HG03460 (cell line): ENCODE results near the gene TAS2R41.

Experiments used
- ATAC-seq: cut with Tn5 transposase; IDR thresholded peaks from one replicate; pipeline ENCODE4 v1.9.1; 2021; ENCODE audit not compliant: unreplicated experiment

Gene TAS2R41

DNA sequence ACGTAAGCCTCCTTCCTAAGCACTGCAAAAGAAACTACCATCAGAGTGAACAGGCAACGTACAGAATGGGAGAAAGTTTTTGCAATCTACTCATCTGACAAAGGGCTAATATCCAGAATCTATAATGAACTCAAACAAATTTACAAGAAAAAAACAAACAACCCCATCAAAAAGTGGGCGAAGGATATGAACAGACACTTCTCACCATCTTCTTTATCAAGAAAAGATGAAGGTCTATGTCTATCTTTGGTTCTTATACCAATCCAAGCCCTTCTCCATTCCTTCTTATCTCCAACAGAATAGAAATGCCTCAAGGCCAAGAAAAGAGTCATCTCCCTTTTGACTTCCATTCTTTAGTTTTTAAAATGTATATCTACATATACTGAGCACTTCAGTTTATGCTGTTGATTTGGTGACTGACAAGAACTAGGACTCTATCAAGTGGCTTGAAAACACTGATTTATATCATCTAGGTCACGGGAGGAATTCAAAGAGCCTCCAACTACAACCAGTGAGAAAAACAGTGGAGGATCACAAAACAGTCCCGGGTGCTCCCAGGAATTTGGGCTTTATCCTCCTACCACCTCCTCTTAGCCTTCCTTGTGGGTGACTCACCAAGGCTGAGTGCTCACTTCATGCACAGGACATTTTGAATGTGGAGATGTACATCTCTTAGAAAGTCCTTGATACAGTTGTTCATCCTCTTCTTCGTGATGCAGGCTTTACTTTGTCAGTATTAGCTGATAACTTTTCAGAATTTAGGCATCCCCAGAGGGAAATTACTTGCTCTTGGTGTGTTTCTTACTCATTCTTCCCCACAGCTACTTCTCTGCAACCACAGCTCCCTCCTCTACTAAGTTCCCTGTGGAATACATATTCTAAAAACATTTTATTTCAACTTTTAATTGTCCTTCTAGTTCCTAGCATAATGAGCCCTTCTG is 15.4 kb downstream of the TAS2R41 start:
- no peak for ATAC-seq

DNA sequence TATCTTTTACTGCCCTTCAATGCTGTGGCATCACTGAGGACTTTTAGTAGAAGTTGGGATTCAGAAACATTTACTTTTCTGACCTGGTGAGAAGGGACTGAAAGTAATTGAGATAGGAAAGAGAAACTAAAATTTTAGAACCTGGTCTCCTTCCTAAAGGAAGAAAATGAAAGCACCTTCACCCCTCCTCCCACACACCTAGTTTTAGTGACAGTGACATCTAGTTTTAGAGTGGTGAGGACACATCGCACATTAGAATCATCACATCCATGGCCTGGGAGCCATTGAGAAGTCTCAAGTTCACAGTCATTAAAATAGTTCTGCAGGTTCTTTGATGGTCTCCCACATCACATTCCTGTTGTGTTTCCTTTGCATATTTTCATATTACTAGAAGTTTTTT is 16.1 kb downstream of the TAS2R41 start:
- no peak for ATAC-seq

DNA sequence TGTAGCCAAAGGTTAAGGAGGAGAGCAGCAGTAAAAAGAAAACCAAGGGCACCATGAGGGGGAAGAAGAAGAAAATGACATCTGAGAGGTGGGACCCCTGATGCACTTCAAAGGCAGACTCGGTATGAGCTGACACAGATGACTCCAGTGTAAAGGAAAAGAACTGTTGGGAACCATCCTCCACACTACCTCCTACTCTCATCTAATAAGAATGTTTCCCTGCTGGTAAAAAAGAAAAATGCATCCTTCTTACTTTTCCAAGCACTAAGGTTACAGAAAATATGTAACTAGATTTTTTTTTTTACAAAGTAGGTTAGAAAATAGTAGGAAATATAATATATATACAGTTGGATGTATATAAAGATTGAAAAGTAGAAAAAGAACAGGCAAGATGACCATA is 16.9 kb downstream of the TAS2R41 start:
- no peak for ATAC-seq

DNA sequence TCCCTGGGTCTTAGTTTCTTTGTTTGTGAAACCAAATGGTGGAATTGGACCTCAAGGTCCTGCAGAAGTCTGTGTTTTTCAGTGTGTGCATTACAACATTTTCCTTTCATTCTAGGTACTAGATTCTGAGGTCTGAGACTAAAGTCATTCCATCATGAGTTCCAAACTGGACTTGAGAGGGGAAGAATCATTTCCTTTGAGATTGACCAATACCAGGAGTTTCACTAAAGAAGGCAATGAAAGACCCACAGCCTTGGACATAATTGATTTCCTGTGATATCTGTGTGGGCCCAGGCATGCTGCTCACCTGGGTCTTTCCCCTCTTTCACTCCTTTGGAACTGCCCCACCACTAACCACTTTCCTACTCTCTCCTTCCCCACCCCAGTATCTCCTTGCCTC is 18.2 kb downstream of the TAS2R41 start:
- ATAC-seq: no peak

DNA sequence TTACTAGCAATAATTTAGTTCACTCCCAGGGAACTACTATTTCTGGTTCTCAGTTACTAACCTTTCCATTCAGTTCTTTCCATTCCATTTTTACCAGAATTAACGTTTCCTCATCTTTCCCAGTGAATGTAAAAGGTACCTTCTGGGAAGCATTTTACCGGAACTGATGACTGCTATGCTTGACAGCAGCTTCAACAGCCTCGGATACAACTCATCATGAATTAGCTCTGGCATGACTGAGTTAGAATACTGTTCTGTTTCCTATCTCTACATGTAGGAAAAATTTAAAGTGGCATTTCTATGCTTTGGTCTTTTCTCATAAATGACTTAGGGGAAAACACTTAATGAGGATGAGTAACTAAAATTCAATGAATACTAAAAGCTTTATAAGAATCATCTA is 18.6 kb downstream of the TAS2R41 start:
- ATAC-seq: no peak

DNA sequence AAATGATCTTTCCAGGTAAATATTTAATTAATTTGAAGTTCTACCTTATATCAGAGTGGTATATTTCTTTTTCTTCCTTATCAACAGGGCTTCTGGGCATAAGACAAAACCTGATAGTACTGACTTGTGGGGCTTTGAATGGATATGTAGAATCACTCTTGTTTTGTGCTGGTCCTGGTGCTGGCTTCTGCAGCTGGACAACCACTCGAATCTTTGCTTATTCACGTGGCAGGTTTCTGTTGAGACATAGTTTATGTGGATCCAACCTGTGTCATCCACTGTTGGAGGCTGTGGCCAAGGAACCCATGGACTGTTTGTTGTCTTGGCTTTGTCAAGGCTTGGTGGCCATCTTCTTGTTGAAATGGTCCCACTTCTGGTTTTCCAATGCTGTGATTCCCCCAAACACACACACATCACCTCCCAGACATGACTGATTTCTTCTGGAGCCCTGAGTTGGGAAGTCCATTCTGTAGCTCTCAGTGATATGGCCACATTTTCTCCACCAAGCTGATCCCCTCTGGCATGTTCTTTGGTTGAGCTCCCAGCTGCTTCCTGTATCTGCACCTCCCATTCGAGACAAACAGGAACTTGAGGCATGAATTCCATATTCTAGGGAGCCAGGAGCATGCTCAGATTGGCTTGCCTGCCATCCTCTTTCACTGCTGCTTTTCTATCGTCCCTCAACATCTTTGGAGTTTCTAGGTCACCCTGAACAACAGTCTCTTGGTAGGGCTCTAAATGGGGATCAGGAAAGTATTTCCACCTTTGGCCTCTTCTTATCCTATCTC is 19.5 kb downstream of the TAS2R41 start:
- ATAC-seq: no peak

DNA sequence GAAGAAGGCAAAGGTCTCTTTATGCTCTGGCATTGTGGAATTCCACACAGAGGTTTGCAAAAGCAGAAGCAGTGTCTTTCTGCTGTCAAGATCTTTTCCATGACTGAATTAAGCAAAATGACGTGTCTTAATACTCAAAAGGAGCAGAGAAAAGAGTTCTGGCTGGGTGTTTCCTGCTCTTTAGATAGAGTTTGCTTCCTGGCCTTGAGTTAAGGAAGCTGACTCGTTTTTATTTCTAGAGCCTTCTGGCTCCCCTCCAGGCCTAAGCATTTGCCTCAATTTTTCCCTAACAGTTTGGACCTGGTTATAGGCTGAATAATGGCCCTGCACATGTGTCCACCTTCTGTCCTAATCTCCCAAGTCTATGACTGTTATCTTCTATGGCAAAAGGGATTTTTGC is 21.6 kb downstream of the TAS2R41 start:
- no peak for ATAC-seq

DNA sequence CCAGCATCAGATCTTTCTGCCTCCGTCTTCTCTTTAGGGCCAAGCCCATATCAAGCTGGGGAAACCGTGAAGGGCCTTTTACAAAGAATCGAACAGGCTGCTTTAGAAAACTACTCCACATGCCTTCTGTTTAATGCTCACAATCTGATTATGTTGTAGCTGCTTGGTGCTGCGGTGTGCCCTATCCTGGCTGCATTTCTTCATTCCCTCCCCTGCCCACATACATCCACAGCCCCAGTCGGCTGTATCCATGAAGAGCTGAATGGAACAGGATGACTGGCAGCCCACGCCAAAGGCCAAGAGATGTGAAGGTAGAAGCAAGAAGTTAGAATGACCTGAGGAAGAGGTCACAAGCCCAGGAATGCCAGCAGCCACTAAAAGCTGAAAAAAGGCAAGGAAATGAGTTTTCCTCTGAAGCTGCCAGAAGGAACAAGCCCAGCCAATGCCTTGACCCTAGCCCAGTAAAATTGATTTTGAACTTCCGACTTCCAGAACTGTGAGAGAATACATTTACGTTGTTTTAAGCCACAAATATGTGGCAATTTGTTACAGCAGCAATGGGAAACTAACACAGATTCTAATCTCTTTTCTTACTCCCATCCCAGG is 22.2 kb downstream of the TAS2R41 start:
- no peak for ATAC-seq

DNA sequence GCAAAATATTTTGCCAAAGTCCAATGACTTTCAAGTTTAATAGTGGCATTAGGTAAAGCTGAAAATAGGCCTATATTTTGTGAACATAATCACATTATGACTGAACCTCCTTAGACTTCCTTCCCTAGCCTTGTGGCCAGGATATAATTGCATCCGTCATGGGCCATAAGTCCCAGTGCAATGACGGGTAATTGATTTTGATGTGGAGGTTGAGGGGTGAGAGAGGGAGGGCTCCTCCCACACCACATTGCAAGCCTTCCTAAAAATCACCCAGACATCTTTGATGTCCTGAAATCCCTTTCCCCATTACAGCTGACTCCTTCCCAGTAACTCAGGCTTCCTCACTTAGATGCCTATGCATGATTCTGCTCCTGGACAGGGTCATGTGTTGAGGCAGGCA is 25.6 kb downstream of the TAS2R41 start:
- ATAC-seq: no peak

DNA sequence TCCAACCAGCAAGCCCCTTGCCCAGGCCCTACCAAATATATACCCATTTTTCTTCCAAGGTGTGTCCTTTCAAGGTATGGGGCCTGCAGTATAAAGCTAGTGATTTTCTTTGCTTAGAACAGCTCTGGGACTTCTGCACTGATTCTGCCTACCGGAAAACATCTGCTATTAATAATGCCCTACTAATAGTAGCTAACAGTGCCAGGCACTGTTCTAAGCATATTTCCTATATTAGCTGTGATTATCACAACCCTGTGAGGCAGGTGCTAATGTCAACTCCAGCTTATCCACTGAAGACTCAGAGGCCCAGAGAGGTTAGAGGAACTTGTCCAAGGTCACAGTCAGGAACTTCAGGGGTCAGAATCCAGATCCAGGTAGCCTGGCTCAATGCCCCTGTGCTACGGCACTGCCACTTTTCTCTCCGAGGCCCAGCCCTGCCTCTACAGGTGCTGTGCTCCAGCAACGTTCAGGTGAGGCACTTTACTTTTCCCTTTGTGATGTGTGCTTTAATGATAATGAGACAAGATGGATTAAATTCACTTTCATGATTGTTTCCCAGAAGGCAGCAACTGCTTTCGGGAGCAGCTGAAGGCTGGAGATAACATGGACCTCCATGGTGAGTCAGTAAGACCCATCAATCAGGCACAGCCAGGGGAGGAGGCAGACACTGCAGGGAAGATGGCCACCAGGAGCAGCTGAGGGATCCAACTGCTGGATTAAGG is 26.7 kb downstream of the TAS2R41 start:
- ATAC-seq: no peak

DNA sequence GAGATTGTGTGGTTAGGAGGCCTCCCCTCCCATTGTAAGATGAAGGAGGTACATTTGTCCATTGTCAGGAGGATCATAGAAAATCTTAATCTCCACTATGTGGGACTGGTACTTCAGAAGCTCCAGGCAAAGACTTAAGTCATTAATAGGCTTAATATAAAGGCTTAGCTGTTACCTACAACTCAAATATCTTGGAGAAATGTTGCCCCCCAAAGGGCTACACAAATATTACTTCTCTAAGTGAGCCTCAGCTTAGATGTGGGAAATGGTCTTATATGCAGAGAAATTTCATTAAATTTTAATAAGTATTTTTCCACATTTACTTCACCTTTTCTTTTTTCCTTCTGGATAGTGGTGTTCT is 27.2 kb downstream of the TAS2R41 start:
- ATAC-seq: no peak

DNA sequence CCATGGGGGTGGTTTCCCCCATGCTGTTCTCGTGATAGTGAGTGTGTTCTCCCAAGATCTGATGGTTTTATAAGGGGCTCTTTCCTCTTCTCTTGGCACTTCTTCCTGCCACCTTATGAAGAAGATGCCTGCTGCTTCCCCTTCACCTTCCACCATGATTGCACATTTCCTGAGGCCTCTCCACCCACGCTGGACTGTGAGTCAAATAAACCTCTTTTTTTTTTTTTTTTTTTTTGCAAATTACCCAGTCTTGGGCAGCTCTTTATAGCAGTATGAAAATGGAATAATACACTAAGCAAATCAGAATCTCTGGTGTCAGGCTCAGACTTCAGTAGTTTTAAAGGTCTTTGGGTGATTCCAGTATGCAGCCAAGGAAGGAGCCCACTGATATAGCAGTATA is 28.2 kb downstream of the TAS2R41 start:
- no peak for ATAC-seq

DNA sequence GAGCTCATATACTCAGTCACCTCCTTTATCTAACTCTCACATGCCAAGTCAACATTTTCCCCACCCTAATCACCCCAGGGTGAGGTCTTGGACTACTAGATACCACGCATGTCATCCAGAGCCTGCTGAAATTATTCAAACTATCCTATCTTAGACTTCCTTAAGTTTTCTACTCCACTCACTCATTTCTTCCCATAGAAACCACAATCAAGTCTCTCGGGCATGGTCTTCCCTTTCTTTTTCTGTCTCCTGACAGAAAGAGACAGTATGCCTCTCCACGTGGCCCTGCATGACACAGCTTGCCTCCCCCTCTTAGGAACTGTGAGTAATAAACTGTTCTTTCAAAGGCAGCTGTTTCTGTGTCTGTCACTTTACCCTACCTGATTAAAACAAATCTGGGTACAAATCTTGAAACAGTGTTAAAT is 29.4 kb downstream of the TAS2R41 start:
- ATAC-seq: no peak

DNA sequence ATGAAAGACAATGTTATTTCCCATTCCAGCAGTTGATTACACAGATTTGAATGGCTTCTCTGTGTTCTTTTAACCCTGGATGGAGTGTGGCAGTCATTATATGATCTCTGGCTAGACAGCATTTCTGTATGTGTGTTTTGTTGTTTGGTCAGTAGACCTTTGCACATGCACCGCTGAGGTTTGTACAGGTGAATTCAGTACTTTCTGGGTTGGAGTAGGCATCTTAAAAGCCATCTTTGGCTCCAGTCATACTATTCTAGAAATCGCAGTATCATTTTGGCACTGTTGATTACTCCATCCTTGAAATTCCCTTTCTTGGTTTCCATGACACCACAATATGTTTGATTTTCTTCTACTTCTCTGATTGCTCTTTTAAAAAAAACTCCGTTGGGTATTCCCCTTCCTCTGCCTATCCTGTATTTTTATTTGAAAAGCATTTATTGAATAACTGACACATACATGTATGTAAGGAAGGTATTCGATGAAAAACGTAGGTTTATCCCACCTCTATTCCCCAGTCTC is 29.9 kb downstream of the TAS2R41 start:
- no peak for ATAC-seq

DNA sequence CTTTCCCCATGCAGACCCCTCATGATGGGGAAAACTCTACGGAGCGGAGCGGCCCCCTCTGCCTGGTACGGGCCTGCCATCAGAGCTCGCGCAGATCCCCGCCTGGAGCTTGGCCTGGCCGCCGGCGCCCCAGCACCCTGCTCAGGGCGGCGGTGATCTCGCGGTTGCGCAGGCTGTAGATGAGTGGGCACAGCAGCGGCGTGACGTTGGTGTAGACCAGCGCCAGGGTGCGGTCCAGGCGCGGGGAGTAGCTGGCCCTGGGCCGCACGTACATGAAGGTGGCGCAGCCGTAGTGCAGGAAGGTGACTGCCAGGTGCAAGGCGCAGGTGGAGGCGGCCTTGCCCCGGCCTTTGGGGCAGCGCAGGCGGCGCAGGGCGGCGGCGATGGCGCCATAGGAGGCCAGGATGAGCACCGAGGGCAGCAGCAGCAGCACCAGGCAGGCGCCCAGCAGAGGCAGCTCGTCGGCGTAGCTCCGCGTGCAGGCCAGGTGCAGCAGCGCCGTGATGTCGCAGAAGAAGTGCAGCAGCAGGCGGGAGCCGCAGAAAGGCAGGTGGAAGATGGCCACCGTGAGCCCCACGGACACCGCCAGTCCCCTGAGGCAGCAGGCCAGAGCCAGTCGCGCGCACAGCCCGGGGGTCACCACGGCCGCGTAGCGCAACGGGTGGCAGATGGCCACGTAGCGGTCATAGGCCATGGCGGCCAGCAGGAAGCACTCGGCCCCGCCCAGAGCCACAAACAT is 33.4 kb downstream of the TAS2R41 start:
- ATAC-seq: no peak

DNA sequence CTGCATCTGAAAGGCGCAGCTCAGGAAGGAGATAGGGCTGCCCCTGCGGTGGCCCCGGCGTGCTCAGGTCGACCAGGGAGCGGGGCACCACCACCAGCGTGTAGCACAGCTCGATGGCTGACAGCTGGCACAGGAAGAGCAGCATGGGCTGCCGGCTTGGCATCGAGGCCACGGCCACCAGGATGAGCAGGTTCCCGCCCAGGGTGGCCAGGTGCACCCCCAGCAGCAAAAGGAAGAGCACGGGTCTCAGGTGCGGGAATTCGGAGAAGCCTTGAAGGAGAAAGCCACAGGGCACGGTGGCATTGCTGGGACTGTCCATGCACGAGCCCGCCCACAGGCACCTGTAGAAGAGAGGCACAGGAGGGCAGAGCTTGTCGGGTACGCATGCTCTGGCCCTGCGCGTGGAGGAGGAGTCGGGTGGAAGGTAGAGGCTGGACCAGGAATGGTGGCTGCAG is 33.9 kb downstream of the TAS2R41 start:
- ATAC-seq: no peak

DNA sequence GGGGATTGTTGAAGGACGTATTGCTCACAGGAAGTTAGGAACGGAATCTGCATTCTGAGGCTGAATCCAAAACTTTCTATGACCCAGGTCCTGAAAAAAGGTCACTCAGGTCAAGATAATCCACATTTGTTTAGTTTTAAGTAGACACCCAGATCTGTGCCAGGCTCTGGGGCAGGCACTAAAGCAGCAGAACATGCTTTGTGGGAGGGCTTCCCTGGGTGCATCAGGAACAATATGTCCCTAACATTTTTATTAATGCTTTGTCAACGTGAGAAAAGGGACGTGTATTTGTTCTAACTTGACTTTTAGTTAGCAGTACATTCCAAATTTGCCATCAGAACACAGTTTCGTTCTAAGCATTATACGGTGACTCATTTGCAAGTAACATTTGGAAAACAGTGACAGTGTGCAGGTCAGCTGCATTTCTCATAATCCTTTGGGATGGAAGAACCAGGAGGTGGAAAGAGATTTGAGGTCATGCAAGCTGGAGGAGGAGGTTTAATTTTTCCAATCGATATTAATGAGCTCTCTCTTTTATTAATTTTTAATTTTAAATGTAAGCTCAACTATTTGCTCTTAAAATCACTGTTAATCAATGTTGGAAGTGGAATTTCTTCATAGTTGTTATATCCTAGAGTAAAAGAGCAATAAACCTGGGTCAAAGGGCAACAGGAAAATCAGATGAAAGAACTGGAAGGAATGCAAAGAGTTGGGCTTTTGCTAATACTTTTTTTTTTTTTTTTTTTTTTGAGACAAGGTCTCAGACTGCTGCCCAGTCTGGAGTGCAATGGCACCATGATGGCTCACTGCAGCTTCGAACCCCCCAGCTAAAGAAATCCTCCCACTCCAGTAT is 35.0 kb downstream of the TAS2R41 start:
- no peak for ATAC-seq

DNA sequence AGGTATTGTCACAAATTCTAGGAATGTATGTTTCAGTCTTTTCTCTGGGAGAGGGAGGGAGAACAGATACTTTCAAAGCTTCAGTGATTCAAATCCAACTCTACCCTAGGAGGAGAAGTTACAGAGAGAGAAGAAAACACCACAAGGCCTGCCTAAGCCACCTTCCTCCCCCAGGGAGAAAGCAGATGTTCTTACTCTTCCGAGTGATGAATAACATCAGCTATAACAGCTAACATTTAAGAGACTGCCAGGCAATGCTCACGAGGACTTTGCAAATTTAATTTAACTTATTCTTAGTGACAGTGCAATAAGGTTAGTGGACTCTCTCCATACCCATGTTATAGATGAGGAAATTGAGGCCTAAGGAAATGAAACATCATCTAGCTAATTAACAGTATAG is 36.8 kb downstream of the TAS2R41 start:
- no peak for ATAC-seq
